Endodermal cell (in vitro differentiated cells): Measurements from ENCODE around the gene PALLD. TPM values are rescaled to one million over a fixed set of nuclear protein-coding genes. Genes with fewer than 3 reads are reported as not detected.

Source experiments
- DNase-seq: peaks from one replicate; pipeline ENCODE4 v3.0.0-alpha.2; 2017
- H3K27ac ChIP-seq: 2 replicates; pipeline ENCODE4 v1.5.1; 2013; ENCODE audit warnings: mild to moderate bottlenecking, low read depth, low read length, moderate library complexity
- H3K27me3 ChIP-seq: 2 replicates; pipeline ENCODE4 v1.6.1; 2013; ENCODE audit warnings: mild to moderate bottlenecking, low read length, moderate library complexity; ENCODE audit not compliant: insufficient read depth, control insufficient read depth, poor library complexity, severe bottlenecking
- H3K36me3 ChIP-seq: 2 replicates; pipeline ENCODE4 v1.7.0; 2013; ENCODE audit warnings: mild to moderate bottlenecking, low read length, moderate library complexity; ENCODE audit not compliant: control insufficient read depth, insufficient read depth
- H3K4me1 ChIP-seq: one replicate; pipeline ENCODE4 v1.7.0; 2013; ENCODE audit warnings: low read length; ENCODE audit not compliant: control insufficient read depth, insufficient read depth
- H3K4me3 ChIP-seq: 2 replicates; pipeline ENCODE4 v1.5.1; 2013; ENCODE audit warnings: mild to moderate bottlenecking, low read length, moderate library complexity
- H3K9ac ChIP-seq: 2 replicates; pipeline ENCODE4 v1.6.1; 2013; ENCODE audit warnings: mild to moderate bottlenecking, low read length, moderate library complexity; ENCODE audit not compliant: poor library complexity, severe bottlenecking; ENCODE audit errors: extremely low read depth
- H3K9me3 ChIP-seq: 2 replicates; pipeline ENCODE4 v1.6.1; 2013; ENCODE audit warnings: mild to moderate bottlenecking, low read length, moderate library complexity; ENCODE audit not compliant: control insufficient read depth
- H3K27ac Mint-ChIP-seq: 2 replicates; pipeline ENCODE4 v1.8.0; 2020; ENCODE audit warnings: mixed read lengths
- H3K27me3 Mint-ChIP-seq: 2 replicates; pipeline ENCODE4 v1.8.0; 2021; ENCODE audit warnings: mild to moderate bottlenecking, mixed read lengths; ENCODE audit not compliant: insufficient read depth
- H3K36me3 Mint-ChIP-seq: 2 replicates; pipeline ENCODE4 v1.8.0; 2020; ENCODE audit warnings: low read depth, mixed read lengths
- H3K4me1 Mint-ChIP-seq: 2 replicates; pipeline ENCODE4 v1.8.0; 2020; ENCODE audit warnings: mixed read lengths
- H3K4me3 Mint-ChIP-seq: 2 replicates; pipeline ENCODE4 v1.8.0; 2020; ENCODE audit warnings: mild to moderate bottlenecking, moderate library complexity, mixed read lengths
- H3K9me3 Mint-ChIP-seq: 2 replicates; pipeline ENCODE4 v1.8.0; 2020; ENCODE audit warnings: mild to moderate bottlenecking, mixed read lengths
- WGBS, 2 experiments: methylation state at CpG; one replicate each; pipeline versions ENCODE4 v1.1.5 to v1.1.7; 2013; ENCODE audit warnings: missing lambda C conversion rate in 2 of 2, mixed read lengths in 1 of 2; ENCODE audit not compliant: insufficient coverage in 1 of 2, insufficient read length in 1 of 2; 5-methylcytosine and 5-hydroxymethylcytosine counted together
- total RNA-seq, 2 donors: library from RNA; stranded (reverse); fragmentation: NEBNext Ultra II Directional in 1 of 2; extraction: Animal tissue kit (Norgen Biotek cat#: 25700) in 1 of 2; gene quantifications; 2 replicates in 1 of 2; 3 replicates in 1 of 2; pipeline ENCODE4 v1.2.1, GENCODE V29; 2021
- TF ChIP-seq, protein P1 (sequence below): fragments of 200-600 bp; sonication (generic); conservative IDR thresholded peaks from 2 replicates; pipeline ENCODE4 v1.5.0; 2021; ENCODE audit warnings: antibody characterized with exemption, mild to moderate bottlenecking

Gene PALLD
- total RNA-seq, 2 donors from 2014 or later, result 51.8 to 86.7 TPM

DNA sequence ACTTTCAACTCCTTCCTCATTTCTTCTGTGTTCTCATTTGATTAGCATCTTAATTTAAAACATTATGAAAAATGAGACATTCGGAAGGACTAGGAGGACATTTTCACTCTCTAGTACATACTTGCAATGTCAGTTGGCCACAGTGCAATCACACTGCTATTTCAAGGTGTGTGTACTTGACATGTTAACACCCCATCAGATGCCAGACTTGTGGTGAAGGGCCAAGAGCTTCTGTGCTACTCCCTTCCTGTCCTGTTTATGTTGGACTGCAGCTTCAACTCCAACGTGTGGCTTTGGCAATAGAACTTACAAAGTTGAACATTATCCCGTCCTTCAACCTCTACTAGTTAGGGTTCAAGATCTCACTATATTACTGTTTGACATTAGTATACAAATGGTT is 221.0 kb downstream of the PALLD start:
- H3K9ac ChIP-seq, result no peak overlapping the region
- no peak overlapping the region for H3K27ac Mint-ChIP-seq
- no peak overlapping the region for H3K27ac ChIP-seq
- peaks cover 4% of the 10 kb centered on the region for H3K36me3 Mint-ChIP-seq
- H3K9me3 Mint-ChIP-seq, result peaks cover 4% of the 10 kb centered on the region
- H3K36me3 ChIP-seq, result no peaks in the 10 kb centered on the region
- H3K27me3 Mint-ChIP-seq, result peaks cover 3% of the 10 kb centered on the region
- H3K4me3 ChIP-seq, result no peak overlapping the region
- TF ChIP-seq, protein P1, sequence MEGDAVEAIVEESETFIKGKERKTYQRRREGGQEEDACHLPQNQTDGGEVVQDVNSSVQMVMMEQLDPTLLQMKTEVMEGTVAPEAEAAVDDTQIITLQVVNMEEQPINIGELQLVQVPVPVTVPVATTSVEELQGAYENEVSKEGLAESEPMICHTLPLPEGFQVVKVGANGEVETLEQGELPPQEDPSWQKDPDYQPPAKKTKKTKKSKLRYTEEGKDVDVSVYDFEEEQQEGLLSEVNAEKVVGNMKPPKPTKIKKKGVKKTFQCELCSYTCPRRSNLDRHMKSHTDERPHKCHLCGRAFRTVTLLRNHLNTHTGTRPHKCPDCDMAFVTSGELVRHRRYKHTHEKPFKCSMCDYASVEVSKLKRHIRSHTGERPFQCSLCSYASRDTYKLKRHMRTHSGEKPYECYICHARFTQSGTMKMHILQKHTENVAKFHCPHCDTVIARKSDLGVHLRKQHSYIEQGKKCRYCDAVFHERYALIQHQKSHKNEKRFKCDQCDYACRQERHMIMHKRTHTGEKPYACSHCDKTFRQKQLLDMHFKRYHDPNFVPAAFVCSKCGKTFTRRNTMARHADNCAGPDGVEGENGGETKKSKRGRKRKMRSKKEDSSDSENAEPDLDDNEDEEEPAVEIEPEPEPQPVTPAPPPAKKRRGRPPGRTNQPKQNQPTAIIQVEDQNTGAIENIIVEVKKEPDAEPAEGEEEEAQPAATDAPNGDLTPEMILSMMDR, result no peak
- H3K27me3 ChIP-seq, result no peaks in the 10 kb centered on the region
- no peak overlapping the region for H3K4me3 Mint-ChIP-seq
- no peak for DNase-seq
- WGBS, 2 experiments, result 61 to 100% methylated on average over 1 to 3 of the region's 3 CpGs
- H3K4me1 Mint-ChIP-seq, result peaks cover 6% of the 10 kb centered on the region
- peaks cover 4% of the 10 kb centered on the region for H3K9me3 ChIP-seq
- H3K4me1 ChIP-seq, result peaks cover 3% of the 10 kb centered on the region

DNA sequence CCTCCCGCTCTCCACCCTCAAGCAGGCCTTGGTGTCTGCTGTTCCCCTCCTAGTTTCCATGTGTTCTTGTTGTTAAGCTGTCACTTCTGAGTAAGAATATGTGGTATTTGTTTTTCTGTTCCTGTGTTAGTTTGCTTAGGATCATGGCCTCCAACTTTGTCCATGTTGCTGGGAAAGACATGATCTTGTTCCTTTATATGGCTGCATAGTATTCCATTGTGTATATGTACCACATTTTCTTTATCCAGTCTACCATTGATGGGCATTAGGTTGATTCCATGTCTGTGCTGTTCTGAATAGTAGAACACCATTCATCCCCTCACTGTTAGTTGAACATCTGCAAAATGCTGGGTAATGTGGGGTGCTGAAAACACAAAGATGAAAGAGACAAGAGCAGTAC is 222.9 kb downstream of the PALLD start:
- Histone ChIP-seq H3K9me3 (peaks cover 4% of the 10 kb centered on the region), H3K27ac (no peak overlapping the region), H3K27me3 (no peaks in the 10 kb centered on the region), H3K36me3 (no peaks in the 10 kb centered on the region), H3K9ac (no peak overlapping the region), H3K4me1 (no peaks in the 10 kb centered on the region), H3K4me3 (no peak overlapping the region)
- WGBS, 2 experiments, result 92% methylated on average over 1 of the region's 1 CpG; no CpG with 5 or more reads in 1 of the 2 experiments
- no peak overlapping the region for H3K27ac Mint-ChIP-seq
- TF ChIP-seq, protein P1, result no peak
- H3K9me3 Mint-ChIP-seq, result peaks cover 4% of the 10 kb centered on the region
- H3K4me3 Mint-ChIP-seq, result no peak overlapping the region
- H3K27me3 Mint-ChIP-seq, result peaks cover 4% of the 10 kb centered on the region
- DNase-seq, result no peak
- peaks cover 4% of the 10 kb centered on the region for H3K36me3 Mint-ChIP-seq
- H3K4me1 Mint-ChIP-seq, result no peaks in the 10 kb centered on the region

DNA sequence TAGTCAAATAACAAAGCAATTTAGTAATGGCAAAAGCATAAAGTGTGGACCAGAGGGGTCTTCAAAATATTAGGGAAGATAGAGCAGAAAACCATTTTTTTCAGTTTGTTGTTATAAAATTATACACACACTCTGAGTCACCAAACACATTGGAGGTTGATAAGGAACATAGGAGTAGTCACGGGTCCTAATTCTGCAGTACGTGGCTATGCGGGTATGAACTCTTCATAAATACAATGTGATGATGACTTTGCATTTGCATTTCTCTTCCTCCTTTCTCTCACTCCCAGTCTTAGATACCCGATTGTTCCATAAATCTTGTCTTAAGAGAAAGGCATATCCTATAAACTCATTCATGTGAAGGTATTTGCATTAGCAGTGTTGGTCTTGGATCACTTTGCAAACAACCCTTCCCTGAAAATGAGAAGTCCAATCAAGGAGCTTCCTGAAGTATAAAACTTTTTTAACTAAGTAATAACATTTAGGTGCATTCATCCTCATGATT is 223.6 kb downstream of the PALLD start:
- H3K4me3 Mint-ChIP-seq, result no peak overlapping the region
- no peak overlapping the region for H3K4me3 ChIP-seq
- H3K36me3 Mint-ChIP-seq, result peaks cover 4% of the 10 kb centered on the region
- H3K9ac ChIP-seq, result no peak overlapping the region
- DNase-seq, result no peak
- H3K4me1 Mint-ChIP-seq, result no peaks in the 10 kb centered on the region
- H3K27me3 Mint-ChIP-seq, result peaks cover 4% of the 10 kb centered on the region
- TF ChIP-seq, protein P1, result no peak
- no peak overlapping the region for H3K27ac ChIP-seq
- H3K9me3 Mint-ChIP-seq, result peaks cover 4% of the 10 kb centered on the region
- 100% methylated on average over 4 of the region's 4 CpGs for WGBS, 2 experiments
- H3K4me1 ChIP-seq, result no peaks in the 10 kb centered on the region
- no peaks in the 10 kb centered on the region for H3K27me3 ChIP-seq
- H3K36me3 ChIP-seq, result no peaks in the 10 kb centered on the region
- no peak overlapping the region for H3K27ac Mint-ChIP-seq
- H3K9me3 ChIP-seq, result peaks cover 4% of the 10 kb centered on the region
